Measurements from ENCODE around the gene MGARP.

Gene MGARP

DNA sequence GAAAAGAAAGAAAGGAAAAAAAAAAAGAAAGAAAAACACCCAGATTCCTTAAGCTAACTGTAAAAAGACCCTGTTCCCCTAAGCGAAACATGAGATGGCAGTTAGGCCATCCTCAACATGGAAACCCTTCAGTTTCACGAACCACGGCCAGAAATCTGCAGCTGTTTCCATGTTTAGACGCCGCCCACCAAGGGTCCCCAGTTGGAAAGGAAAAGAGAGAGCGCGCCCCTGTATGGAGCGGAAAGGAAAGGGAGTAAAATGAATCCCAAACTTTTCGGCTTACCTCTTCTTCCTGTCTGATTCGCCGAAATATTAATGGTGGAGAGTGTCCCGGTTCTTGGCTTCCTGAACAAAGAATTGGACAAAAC lies 38.3 kb downstream of the MGARP start:
- TF ChIP-seq ZFX (IDR thresholded peaks at IDR 0.05; ENCODE audit: borderline replicate concordance) (no peak), CTCF (IDR thresholded peaks at IDR 0.05) (no peak)
- H3K27ac ChIP-seq, result no peak overlapping the region

DNA sequence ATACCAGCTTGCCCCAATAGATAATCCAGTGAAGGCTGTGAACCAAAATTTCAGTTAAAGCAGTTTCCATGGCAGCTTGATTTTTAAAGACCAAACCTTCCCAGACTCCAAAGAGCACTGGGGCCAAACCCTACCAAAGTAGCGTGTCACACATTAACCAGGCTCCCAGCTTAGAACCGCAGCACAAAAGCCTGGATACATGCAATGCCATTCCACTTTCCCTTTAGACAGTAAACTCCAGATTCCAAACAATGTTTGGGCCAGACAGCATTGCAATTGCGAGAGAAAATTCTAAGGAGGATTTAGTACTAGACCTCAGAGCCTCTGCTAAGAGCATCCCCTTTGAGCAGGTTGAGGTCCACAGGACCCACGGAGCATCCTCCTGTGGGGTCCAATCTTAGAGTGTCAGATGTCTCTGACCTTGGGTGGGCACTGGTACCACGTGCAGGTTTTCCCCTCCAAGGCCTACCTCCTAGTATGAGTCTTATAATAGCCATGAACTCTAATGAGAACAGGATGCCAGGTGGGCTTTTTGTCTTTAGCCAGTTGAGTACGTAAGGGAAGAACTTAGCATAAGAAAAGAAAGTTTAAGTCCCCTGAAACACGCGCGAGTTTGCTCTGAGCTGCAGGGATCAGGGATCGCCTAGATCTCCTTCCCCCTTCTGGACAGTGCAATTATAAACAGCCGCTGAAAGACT lies 38.8 kb downstream of the MGARP start:
- TF ChIP-seq CTCF (IDR thresholded peaks at IDR 0.05) (no peak), ZFX (IDR thresholded peaks at IDR 0.05; ENCODE audit: borderline replicate concordance) (no peak)

DNA sequence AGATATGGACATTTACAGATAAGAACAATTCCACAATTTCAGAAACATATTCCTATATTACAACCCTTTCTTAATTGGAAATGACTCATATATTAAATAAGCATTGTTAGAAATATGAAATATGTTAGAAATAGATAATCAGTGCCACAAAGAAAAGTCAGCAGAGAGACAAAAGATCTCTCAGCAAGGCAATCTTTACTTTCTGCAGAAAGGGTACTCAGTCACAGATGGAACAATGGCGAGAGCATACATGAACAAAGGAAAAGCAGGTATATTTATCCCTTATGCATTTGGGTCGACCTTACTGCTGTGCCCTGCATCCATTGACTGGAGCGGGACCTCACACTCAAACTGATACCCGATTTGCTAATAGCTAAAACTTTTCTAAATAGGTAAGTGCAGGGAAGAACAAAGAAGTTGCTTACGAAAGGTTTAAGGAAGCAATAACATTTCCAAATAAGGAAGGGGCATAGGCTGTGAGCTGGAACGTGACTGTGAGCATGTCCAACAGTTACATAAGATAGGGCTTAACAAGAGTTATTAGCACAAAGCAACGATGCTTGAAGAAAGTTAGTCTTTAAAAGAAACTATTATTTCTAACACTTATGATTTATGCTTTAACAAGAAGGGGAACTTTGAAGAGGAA lies 40.8 kb downstream of the MGARP start:
- TF ChIP-seq ZFX (IDR thresholded peaks at IDR 0.05; ENCODE audit: borderline replicate concordance) (no peak), CTCF (IDR thresholded peaks at IDR 0.05) (no peak)
- no peak overlapping the region for H3K27ac ChIP-seq

More for the DNA sequence above, 38.8 kb downstream of the MGARP start:
- no peak overlapping the region for H3K27ac ChIP-seq

DNA sequence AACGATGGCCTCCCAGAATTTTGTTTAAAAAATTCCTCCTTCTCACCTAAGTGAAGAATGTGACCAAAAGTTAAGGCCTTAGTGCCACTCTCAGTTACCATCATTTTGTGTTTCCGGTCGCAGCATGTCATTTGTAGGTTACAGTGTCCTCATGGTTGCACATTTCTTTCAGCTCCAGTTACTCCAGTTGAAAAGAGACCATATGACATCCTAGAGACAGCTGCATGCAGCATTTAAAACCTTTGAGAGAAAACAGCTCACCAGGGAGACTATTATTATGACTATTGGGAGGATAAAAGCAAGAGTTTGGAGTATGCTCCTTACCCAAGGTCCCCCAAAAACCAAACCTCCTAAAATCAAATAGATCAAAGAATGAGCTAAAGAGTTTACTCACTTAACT lies 45.8 kb downstream of the MGARP start:
- TF ChIP-seq ZFX (IDR thresholded peaks at IDR 0.05; ENCODE audit: borderline replicate concordance) (no peak), CTCF (IDR thresholded peaks at IDR 0.05) (no peak)

GRCh38 chr4:139229534-139230039 lies 50.4 kb downstream of the MGARP start:
- TF ChIP-seq CTCF (IDR thresholded peaks at IDR 0.05) (peak; percentile 85), ZFX (IDR thresholded peaks at IDR 0.05; ENCODE audit: borderline replicate concordance) (no peak)
- H3K27ac ChIP-seq, result no peak overlapping the region

More for the DNA sequence above, 45.8 kb downstream of the MGARP start:
- no peak overlapping the region for H3K27ac ChIP-seq

- TF ChIP-seq ZFX (IDR thresholded peaks at IDR 0.05; ENCODE audit: borderline replicate concordance) (no peak), CTCF (IDR thresholded peaks at IDR 0.05) (0 out of 2 replicates have a peak, but pooled peaks have one; percentile 4)
- H3K27ac ChIP-seq, result no peak overlapping the region
These were observed 52.2 kb downstream of the MGARP start for GRCh38 chr4:139227729-139228404.

All from 22Rv1 (cell line).